ENCODE measurements around the gene GJA4.

Gene GJA4

GRCh38 chr1:34784751-34785221 is 8.0 kb upstream of the GJA4 start (continued):
- TF ChIP-seq ZBTB10 (tag by site-specific recombination; IDR thresholded peaks at IDR 0.05) (no peak), ZBTB1 (tag by site-specific recombination; IDR thresholded peaks at IDR 0.05) (no peak), ZNF660 (tag by site-specific recombination; IDR thresholded peaks at IDR 0.05) (no peak), ZNF175 (tag by site-specific recombination; IDR thresholded peaks at IDR 0.05) (no peak), ZNF701 (tag by site-specific recombination; IDR thresholded peaks at IDR 0.05) (no peak), ZNF114 (tag by site-specific recombination; IDR thresholded peaks at IDR 0.05) (no peak)

- CTCF ChIA-PET = interaction anchor here (0.6 to 1.2 kb wide), 5 partner anchors 10 to 249 kb away, joined by 3 to 6 read pairs (median 3); no protein-coding TSS in a partner anchor
- no peaks in the 10 kb centered on the region for H3K36me3 ChIP-seq (ENCODE audit: control insufficient read depth in 2 of 2, insufficient read depth in 1 of 2, low read length in 2 of 2)
- no peaks in the 10 kb centered on the region for H3K9me3 ChIP-seq (ENCODE audit: control insufficient read depth, insufficient read depth, low read depth, low read length)
- TF ChIP-seq ZSCAN4 (tag by site-specific recombination; IDR thresholded peaks at IDR 0.05) (no peak), ZNF292 (tag by site-specific recombination; IDR thresholded peaks at IDR 0.05; ENCODE audit: borderline replicate concordance, low read depth) (no peak), ZNF791 (tag by site-specific recombination; IDR thresholded peaks at IDR 0.05) (no peak), ZNF610 (tag by site-specific recombination; IDR thresholded peaks at IDR 0.05; ENCODE audit: borderline replicate concordance) (no peak), ZNF146 (tag by site-specific recombination; IDR thresholded peaks at IDR 0.05) (no peak), ZIC2 (tag by site-specific recombination; IDR thresholded peaks at IDR 0.05) (no peak)
- POLR2A ChIA-PET = no interaction called here
- no peak overlapping the region for H3K4me3 ChIP-seq (ENCODE audit: low read depth, low read length)
- no peak overlapping the region for H3K27ac ChIP-seq (ENCODE audit: extremely low read depth, low read depth, low read length)
- no peaks in the 10 kb centered on the region for H3K4me1 ChIP-seq (ENCODE audit: control insufficient read depth, insufficient read depth, low read length)
These were observed 7.4 kb upstream of the GJA4 start for GRCh38 chr1:34785231-34785874.

GRCh38 chr1:34785875-34786470 is 6.8 kb upstream of the GJA4 start:
- CTCF ChIA-PET = interaction anchor here (0.6 to 3.8 kb wide), 19 partner anchors 9 to 779 kb away, joined by 3 to 28 read pairs (median 3); partner anchors contain the start of gene GJB4
- TF ChIP-seq SALL2 (tag by site-specific recombination; IDR thresholded peaks at IDR 0.05; ENCODE audit: borderline replicate concordance) (no peak), ZNF280C (tag by site-specific recombination; IDR thresholded peaks at IDR 0.05) (no peak), ZFHX2 (tag by site-specific recombination; conservative IDR thresholded peaks at IDR 0.05) (0 out of 2 replicates have a peak, but pooled peaks have one; percentile 9), ZBTB20 (tag by site-specific recombination; IDR thresholded peaks at IDR 0.05) (0 out of 2 replicates have a peak, but pooled peaks have one; percentile 20), HIC1 (tag by site-specific recombination; IDR thresholded peaks at IDR 0.05) (no peak)
- no peaks in the 10 kb centered on the region for H3K36me3 ChIP-seq (ENCODE audit: control insufficient read depth in 2 of 2, insufficient read depth in 1 of 2, low read length in 2 of 2)
- no peaks in the 10 kb centered on the region for H3K9me3 ChIP-seq (ENCODE audit: control insufficient read depth, insufficient read depth, low read depth, low read length)
- no peaks in the 10 kb centered on the region for H3K4me1 ChIP-seq (ENCODE audit: control insufficient read depth, insufficient read depth, low read length)
- POLR2A ChIA-PET = interaction anchor here (0.9 kb wide), 1 partner anchor 73 kb away, joined by 4 read pairs; the partner anchor contains the start of gene SMIM12
- no peak overlapping the region for H3K4me3 ChIP-seq (ENCODE audit: low read depth, low read length)
- H3K27ac ChIP-seq (ENCODE audit: extremely low read depth, low read depth, low read length) = no peak overlapping the region

All from HEK293 (cell line).